Transverse colon (tissue), 4 donors: Measurements from ENCODE around the gene HOXC9.

Source experiments
- CTCF ChIP-seq, 5 experiments: fragments of 200-600 bp in 3 of 5; fragments of 450-650 bp in 2 of 5; sonication (generic) in 3 of 5; IDR thresholded peaks; 1 replicate in 2 of 5; 2 replicates in 3 of 5; pipeline ENCODE4 v1.5.1; 2016 to 2017; ENCODE audit warnings: antibody characterized with exemption in 5 of 5, inconsistent platforms in 3 of 5, mild to moderate bottlenecking in 2 of 5, moderate library complexity in 1 of 5
- EP300 ChIP-seq: sonication (generic); formaldehyde crosslinking; IDR thresholded peaks from one replicate; pipeline ENCODE4 v1.6.1; 2017; ENCODE audit warnings: antibody characterized with exemption, low read depth
- POLR2A ChIP-seq: fragments of 450-650 bp; IDR thresholded peaks from one replicate; pipeline ENCODE4 v1.6.1; 2016; ENCODE audit warnings: antibody characterized with exemption, mild to moderate bottlenecking, moderate library complexity
- POLR2AphosphoS5 ChIP-seq, 3 donors: sonication (generic); formaldehyde crosslinking; IDR thresholded peaks; one replicate each; pipeline ENCODE4 v1.6.1; 2016; ENCODE audit warnings: antibody characterized with exemption in 3 of 3

- TF ChIP-seq CTCF (IDR thresholded peaks at IDR 0.05) (no peak), POLR2A (no peak), POLR2AphosphoS5 (IDR thresholded peaks at IDR 0.05) (no peak), EP300 (no peak)
Observed at GRCh38 chr12:54002278-54002914, 2.4 kb downstream of the HOXC9 start.
